Measurements from ENCODE around the gene MAPKAPK3. TPM values are rescaled to one million over a fixed set of nuclear protein-coding genes. Genes with fewer than 3 reads are reported as not detected.

MAPKAPK3 gene
- 0.09 TPM in 1 of 2 replicates, not detected in the other for polyA plus RNA-seq

DNA sequence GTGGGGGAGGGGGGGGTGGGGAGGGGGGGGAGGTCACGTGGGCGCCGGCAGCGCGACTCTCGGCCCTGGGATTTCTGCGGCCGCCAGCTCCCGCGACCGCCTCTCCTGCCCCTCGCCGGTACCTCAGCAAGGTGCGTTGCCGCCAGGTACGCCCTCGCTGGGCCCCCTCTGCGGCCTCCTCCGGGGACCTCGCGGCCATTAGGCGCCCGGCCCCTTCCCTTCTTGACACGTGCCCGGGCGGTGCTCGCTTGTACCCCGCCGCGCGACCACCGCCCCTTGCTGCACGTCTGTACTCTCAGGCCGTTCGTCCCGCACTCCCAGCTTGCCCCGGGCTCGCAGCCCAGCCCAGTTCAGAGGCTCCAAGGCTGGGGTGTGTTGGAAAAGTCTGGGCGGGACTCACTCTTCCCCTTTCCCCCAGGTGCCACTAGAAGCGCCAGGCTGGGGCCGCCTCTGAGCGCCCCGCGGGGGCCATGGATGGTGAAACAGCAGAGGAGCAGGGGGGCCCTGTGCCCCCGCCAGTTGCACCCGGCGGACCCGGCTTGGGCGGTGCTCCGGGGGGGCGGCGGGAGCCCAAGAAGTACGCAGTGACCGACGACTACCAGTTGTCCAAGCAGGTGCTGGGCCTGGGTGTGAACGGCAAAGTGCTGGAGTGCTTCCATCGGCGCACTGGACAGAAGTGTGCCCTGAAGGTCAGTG, at the start of gene MAPKAPK3:
Gene MAPKAPK3 (plus strand): TSS at position 56 of the 696 bp plus-strand sequence. CDS start 415 bp downstream, at position 471.

DNA sequence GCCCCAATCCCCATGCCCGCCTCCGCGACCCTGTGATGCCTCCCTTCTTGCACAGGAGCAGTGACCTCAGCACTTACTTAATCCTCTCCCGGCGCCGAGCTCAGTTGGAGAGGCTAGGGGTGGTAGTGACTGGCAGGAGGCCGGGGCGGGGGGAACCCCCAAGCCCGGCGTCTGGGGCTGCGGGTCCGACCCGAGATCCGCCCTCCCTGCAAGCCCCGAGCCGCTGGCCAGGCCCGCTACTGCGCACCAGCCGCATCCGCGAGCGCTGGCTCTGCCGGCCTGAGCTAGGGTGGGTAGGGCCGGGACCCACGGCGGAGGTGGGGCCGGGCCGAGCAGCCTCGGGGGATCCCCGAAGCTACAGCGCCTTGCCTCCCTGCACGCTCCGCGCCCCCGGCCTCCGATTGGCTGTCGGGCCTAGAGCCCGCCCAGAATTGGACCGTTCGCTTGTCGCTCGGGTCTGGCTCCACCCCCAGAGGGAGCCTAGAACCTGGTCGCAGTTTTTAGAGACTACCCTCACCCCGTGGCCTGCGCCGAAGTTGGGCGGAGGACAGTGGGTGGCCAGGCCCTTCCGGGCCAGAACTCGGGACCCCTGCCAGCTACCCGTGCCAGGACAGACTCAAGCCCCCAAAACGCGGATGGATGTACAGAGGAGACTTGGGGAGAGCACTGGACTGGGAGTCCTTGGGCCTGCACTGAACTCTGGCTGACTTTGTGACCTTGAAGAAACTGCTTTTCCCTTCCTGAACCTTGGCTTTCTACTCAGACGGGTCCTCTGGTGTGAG, 49.4 kb upstream of the MAPKAPK3 start, which contains the start of gene C3orf18:
Gene C3orf18 (minus strand): TSS at position 362 of the 782 bp plus-strand sequence. CDS start 2,048 bp downstream, outside the sequence.

DNA sequence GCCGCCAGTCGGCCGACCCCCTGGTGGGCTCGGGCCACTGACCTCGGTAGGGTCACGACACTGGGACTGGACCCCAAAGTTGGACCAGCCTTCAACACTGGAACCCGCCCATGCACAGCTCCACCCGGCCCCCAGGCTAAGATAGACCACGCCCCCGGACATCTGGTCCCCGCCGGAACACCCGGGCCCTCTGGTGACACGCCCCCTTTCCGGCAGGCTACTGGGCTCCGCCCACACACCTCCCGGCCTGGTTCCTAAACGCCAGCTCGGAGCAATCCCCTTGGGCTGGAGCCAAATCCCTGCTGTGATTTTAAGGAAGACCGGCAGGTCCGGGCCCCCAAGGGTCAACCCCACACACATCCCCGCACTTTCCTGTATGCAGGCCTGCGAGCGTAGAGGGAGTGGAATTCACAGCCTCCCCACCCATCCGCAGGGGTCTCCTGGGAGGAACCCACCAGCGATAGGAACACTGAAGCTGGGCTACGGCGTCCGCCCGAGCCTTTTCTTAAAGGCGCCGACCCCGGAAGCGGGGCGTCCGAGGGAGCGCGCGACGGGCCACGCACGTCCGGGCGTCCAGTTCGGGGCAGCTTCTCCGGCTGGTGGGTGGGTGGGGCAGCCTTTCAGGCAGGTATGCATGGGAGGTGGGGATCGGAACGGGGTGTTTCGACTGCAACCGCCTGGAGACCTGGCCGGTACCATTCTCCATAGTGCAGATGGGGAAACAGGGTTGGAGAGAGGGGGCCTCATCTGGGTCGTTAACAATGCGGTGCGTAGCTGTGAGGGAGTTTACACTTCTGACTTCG, 47.8 kb upstream of the MAPKAPK3 start, which contains the start of gene HEMK1:
Gene HEMK1 (plus strand): TSS at position 576 of the 803 bp plus-strand sequence. CDS start 1,583 bp downstream, outside the sequence.

DNA sequence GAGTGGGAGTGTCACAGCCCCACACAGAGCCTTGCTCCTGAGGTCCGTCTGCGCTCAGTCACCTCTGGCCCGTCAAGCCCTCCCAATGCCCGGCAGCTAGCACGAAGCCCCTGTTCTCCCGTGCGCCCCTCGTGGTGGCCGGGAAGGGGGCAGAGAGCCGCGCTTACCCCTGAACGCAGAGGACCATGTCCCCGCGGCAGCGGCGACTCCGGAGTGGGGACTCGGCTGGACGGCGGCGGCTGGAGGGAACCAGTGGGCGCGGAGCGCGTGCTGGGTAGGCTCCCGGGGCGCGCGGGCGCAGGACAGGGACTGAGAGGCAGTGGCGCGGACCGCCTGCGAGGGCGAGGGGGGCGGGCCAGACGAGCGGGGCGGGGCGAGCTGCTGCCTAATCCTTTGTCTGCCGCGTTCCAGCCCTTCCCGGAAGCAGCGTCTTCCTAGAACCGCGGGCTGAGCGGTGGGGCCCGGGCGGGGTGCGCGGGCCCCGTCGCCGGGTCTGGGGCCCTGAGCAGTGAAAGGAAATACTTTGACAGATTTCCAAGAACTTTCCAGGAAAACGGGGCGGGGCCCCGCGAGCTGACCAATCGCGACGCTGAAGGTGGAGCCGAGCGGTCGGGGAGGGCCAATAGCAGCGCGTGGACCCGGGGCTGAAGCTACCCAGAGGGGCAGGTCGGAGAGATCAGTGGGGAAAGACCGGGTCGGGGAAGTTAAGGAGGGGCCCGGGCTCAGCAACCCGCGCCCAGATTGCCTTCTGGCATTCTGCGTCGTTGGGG, 5.3 kb upstream of the MAPKAPK3 start, which contains the start of gene CISH:
Gene CISH (minus strand): TSS at position 311 of the 770 bp plus-strand sequence. CDS start 124 bp downstream, at position 187.

DNA sequence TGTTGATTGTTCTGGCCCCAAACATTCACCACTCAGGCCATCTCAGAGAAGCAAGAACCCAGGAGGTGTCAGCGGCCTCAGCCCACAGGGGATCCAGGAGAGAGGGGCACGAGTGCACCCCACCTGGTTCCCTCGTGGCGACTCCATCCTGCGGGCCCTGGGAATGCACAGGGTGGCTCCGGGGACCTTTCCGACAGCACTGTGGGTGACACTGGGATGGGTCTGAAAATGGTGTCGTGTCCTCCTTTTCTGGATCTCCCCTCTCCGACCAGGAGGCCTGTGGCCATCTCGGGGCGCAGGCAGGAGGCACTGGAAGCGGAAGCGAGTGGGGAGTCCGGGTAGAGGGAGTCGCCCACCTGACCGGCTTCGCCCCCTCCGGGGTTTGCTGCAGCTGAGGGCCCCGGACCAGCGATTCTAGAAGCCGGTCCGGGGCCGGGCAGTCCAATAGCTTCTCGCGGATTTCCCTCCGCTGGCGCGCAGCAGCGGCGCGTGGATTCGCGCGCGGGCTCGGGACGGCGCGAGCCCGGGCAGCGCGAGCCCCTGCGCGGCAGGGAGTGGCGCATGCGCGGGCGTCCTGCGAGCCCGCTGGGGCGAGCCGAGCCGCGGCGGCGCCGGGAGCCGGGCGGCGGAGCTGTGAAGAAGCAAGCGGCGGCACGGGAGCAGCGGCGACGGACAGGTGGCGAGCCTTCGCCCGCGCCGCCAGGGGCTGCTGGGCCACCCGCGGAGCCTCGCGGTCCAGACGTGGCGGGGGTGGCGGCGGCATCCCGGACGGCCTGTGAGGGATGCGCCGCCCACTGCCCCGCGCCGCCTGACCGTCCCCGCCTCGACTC, 57.6 kb downstream of the MAPKAPK3 start, which contains the start of gene DOCK3:
Gene DOCK3 (plus strand): TSS at position 579 of the 830 bp plus-strand sequence. CDS start 337 bp downstream, outside the sequence.

Other genes starting within 250 kb of the MAPKAPK3 start
- 39.3 and 63.3 TPM in 2 replicates for gene CACNA2D2, start 113.5 kb upstream of the MAPKAPK3 start, polyA plus RNA-seq
- gene C3orf18, start 49.4 kb upstream of the MAPKAPK3 start, polyA plus RNA-seq: 9.2 and 12.7 TPM in 2 replicates
- 0.97 and 5.0 TPM in 2 replicates for gene HEMK1, start 47.6 kb upstream of the MAPKAPK3 start, polyA plus RNA-seq
- 0.14 TPM in 1 of 2 replicates, not detected in the other for gene CISH, start 5.4 kb upstream of the MAPKAPK3 start, polyA plus RNA-seq
- gene DOCK3, start 57.8 kb downstream of the MAPKAPK3 start, polyA plus RNA-seq: 8.6 and 12.0 TPM in 2 replicates

Measured in Purkinje cell (primary cell).